HG03139 (cell line): Measurements from ENCODE around the gene AGPS.
"Not testable (repeated sequence)": the region's sequence is repeated elsewhere in the genome, so short reads cannot be mapped to it uniquely, and the experiment has no call there.

Source experiments
- ATAC-seq: cut with Tn5 transposase; IDR thresholded peaks from one replicate; pipeline ENCODE4 v1.9.1; 2021; ENCODE audit not compliant: unreplicated experiment

The AGPS gene

DNA sequence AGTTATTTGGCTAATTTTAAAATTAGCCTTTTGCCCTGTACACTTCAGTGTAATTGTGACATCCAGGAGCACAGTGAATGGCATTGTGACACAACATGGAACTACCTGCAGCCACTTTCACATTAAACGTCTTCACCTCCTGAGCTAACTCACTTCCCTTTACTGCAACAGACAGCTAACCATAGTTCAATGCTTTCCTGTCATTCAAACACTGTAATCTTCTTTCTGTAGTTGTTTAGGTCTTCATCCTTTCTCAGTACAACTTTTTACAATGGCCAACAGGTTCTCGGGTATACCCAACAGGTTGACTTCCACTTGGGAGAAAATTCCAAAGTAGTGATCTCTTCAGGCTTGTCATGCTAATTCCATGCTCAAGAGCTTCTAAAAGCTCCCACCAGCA lies 8.6 kb upstream of the AGPS start:
- ATAC-seq, result no peak

DNA sequence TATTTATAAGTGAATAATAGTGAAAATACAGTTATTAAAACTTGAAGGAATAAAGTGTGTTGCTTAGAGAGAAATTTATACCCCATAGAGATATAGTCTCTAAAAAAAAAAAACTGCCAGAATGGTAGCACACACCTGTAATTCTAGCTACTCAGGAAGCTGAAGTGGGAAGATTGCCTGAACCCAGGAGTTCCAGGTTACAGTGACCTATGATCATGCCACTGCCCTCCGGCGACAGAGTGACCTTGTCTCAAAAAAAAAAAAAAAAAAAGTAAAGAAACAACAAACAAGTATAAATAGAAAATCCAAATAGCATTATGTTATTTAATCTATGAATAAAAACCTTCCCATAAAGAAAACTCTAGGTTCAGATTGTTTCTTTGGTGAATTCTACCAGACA lies 7.4 kb upstream of the AGPS start:
- ATAC-seq, result no peak

DNA sequence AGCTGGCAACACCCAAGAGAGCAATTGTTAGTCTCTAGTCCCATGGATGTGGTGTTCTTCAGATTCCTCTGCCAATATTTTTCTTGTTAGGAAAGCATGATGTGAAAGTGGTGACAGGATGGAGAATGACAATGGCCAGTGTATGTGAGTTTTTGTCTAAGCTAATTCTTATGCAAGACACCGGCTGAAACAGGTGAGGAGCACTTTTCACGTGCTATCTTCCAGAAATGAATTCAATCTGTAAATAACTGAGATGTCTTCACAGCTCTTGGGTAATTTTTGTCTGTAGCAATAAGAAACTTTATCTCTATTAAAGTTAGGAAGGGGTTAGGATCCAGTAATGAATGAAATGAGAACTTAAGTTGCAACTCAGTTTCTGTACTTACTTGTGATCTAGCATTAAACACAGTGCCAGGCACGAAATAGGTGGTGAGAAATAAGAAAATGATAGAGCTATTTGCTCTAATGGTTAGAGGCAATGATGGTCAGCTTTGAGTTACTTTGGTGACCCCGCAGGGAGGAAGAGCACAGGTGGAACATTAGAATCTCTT lies 676 bp upstream of the AGPS start:
- ATAC-seq, result no peak

DNA sequence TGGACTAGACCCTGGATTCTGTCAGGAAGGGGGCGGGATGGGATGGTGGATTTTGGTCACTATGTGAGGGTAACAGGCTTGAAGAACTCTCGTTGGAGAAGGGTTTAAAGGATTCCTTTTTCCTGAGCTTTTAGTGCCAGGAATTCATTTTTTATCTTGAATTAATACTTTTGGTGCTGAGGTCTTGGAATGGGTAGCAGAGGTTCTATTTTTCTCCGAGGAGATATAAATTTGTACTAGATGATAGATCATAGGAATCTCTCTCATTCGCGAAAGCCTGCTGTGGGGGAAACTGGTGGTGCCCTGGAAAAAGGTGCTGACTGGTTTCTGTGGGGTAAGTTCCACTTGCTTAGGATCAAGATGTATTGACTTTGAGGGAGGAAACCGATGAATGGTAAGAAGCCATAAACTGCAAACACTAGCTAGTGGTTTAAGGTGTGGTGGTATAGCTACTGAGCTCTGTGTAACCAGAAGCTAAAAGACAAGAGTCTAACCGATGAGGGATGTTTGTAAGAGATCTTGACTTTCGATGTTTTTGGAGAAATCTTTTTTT lies 706 bp downstream of the AGPS start:
- no peak for ATAC-seq

DNA sequence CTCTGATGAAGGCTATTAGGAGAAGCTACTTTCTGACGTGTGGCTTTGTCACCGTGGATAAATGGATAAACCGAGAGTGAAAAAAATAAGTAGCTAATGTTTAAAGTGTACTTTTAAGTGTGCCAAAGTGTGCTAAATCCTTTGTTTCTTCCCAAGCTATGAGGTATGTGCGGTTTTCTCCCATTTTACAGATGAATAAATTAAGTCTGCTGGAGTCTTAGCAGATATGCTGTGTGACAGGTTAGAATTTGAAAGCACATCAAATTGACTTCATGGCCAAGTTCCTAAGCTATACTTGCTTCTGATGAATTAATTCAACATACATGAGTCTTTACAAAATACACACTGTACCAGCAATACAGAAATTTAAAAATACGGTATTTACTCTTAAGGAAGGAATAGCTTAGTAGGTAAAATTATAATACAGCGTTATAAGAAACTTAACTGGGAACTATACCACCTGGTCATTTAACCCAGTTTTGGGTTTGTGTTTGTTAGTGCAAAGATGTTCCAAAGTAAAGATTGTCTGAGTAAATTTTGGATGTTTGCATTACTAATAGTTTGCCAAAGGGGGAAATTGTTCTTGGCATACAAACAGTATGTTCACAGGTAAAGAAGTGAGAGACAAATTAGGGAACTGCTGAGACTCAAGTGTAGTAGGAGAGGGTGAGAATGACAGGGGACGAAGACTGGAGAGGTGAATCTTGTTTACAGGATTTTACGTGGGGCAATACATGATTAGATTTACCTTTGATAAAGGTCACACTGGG lies 1.4 kb downstream of the AGPS start:
- no peak for ATAC-seq

DNA sequence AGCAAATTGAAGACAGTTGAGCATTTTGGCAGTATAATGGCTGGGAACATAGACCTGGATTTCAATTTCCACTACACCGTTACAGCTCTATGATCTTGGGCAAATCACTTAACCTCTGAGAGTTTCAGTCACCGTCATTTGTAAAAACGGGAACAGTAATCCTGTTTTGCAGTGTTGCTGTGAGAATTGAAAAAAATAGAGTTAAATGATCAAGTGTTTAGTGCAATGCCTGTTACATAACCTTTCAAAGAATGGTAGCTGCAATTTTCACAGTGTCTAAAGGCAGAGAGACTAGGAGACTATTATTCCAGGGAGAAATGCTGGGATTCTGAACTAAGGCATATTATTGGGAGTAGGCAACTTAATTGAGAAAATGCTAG lies 2.0 kb downstream of the AGPS start:
- no peak for ATAC-seq

DNA sequence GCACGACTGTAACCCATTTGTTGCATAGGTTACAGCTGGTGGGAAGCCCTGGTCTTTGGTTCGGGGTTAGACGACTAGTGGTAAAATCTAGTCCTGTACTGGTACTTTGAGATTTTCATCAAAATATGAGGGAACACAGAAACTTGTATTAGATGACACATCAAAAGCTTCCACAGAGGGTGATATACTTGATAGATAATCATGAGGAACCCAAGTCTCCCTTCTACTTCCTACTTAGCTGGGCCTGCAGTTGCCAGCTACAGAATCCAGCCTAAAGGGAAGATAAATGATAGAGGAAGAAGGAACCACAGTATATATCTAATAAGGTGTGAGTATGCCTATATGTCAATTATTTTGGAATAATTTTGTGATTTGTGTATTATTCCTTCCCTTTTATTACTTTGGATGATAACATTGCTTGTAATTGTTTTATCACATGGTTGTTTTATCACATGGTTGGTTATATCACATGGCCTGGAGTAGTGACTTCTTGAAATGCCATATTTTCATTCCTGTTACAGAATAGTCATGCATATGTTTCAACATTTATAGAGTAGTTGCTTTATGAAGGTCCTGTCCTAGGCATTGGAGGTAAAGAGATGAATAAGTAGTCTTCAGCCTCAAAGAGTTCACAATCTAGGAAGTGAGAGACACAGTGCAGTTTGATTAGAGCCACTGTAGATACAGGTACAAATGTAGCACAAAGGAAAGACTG lies 2.9 kb downstream of the AGPS start:
- no peak for ATAC-seq

DNA sequence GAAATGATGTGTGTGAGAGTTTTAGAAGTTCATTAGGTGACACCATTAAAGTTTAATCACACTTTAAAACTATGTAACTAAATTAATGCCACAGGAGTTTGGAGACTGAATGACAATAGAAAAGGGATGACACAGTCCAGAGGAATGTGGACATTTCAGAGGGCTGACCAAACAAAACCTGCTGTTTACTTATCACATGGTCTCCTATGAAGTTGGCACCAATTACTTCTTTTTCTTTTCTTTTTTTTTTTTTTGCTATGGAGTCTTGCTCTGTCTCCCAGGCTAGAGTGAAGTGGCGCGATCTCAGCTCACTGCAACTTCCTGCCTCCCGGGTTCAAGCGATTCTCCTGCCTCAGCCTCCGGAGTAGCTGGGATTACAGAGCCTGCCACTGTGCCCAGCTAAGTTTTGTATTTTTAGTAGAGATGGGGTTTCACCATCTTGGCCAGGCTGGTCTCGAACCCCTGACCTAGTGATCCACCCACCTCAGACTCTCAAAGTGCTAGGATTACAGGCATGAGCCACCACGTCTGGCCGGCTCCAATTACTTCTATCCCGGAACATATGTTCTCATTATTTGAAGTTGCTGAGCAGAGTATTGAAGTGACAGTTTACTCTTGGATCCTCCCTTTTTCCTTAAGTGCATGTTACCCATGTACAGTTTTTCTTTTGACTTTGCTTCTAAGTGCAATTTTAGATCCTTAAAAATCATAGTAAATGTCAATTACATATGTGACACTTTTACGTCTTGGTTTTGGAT lies 4.3 kb downstream of the AGPS start:
- no peak for ATAC-seq

DNA sequence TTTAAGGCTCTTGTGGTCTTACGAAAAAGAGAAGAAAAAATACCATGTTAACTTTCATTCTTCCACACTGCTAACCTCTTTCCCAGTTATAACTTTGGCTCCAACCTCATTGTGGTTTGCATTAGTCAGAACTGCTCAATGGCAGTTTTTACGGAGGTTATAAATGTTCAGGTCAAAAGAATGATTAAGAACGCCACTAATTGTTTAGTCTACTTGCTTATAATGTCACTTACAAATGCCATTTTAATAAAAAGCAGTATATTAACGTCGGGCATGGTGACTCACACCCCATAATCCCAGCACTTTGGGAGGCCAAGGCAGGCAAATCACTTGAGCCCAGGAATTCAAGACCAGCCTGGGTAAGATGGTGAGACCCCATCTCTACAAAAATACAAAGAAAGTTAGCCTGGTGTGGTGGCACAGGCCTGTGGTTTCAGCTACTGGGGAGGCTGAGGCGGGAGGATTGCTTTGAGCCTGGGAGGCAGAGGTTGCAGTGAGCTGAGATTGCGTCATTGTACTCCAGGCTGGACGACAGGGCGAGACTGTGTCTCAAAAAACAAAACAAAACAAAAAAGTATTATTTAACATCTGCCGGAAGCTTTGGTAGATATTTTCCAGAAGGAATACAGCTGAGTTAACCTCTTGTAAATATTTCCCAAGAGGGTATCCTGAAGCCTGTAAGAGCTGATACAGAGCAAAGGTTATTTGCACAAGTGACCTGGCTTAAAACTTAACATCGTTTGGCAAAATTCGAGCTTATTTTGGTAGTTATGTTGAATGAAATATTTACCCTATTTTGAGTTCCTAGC lies 5.1 kb downstream of the AGPS start:
- no peak for ATAC-seq

DNA sequence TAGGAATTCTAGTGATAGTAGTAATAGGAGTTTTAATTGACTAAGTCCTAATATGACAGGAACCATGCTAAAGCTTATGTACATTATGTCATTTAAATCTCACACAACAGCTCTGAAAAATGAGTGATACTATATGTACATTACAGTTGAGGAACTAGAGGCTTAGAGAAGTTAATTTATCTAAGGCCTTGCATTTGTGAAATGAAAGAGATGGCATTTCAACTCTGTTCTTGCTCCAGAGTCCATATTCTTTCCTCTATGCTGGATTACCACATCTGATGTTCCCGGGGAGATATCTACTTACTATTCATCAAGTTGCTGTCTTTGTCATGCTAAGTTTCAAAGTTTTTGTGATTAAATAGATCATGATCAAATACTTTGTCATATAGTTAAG lies 5.7 kb downstream of the AGPS start:
- ATAC-seq, result no peak

DNA sequence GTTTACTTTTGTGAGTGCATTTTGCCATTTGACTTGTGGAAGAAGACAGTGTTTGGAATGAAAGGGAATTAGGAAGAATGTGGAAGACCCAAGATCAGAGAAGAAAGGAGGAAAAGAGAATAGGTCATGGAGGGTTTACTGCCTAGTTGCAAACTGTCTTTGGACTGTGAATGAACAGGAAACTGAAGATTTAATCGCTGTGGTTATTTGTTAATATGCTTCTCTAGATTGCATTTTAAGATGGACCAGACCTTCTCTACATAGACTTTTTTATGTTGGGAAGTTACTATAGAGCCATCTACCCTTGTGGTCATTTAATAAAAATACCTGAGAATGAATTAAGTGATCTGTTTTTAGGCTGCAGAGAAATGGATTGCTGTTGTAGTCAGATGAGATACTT lies 6.2 kb downstream of the AGPS start:
- no peak for ATAC-seq

DNA sequence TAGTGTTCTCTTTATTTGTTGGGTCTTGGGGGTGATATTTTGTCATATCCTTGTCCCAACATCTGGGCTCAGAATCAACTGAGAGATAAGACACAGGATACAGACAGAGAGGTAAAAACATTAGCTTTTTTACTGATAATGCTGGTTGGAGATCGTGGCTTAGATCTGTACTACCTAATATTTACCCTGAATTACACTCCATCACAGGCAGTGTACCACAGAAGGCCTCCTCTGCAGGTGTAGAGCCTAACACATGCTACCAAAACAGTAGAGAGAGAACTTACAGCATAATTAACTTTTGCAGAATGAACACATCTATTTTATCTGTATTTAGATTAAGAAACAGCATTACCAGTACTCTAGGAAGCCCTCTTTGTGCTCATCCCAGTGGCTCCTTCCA lies 6.8 kb downstream of the AGPS start:
- ATAC-seq, result no peak

DNA sequence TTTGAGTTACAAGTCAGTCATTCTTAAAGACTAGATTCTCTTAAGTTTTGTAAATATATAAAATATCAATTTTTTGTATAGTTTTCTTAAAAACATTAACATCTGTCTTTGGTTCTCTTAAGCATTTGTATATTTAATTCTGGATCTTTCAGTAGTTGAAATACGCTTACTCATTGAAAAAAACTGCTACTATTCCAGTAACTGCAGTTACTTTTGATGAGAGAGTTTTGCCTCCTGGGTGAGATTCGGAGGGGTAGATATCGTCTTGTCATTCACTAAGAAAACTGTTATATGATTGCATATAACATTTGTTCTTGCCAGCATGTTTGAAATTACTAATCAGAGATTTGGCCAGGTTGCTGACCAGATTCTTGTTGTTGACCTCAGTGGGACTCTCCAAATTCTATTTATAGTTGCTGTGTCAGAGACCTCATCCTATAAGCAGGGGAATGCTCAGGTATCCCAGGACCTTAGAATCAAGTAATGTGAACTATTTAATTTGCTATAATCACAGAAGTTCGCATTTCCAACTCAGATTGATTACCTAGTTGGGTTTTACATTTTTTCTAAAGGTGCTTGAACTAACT lies 7.9 kb downstream of the AGPS start:
- no peak for ATAC-seq

DNA sequence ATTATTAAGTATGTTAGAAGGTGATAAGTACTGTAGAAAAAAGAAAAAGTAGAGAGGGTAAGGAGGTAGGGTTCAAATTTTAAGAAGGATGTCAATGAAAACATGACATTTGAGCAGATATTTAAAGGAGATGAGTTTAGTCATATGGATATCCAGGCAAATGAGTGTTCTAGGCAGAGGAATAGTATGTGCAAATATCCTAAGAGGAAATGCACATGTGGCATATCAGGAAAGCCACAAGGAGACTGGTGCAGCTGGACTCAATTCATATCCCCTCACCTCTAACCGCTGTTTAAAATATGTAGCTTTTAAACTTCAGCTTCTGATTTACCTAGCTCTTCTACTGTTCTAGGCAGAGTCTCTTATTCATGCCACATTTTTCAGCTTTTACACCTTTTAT lies 9.5 kb downstream of the AGPS start:
- no peak for ATAC-seq

DNA sequence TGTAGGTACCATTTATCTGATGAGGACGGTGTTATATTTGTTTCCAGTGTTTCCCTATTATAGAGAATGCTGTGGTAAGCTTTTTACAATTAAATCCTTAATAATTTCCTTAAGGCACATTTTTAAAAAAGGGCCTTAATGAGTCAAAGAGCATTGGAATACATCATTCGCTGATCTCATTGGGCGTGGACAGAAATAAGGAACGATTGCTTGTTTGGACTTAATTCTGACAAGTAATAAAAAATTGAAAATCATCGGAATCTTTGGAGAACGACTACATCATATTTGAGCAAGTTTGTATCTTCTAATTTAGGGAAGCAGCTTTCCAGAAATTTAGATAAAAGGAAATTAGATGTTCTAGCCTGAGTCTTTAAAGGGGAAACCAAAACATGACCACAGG lies 11.3 kb downstream of the AGPS start:
- ATAC-seq, result no peak

DNA sequence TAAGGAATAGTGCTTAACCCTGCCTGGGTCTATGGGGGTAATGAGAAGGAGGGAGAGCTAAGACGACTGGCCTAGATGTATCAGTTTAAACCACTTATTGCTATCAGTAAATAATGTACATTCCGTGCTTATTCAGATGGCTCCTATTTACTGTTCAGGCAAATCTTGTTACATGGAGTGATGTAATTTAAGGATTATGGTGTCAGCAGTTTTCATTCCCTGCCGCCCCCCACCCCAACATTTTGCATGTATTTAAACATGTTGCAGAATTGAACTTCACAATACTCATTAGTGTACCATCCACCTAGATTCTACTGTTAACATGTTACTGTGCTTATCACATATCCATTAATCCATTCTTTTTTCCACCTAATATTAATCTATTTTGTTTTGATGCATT lies 11.7 kb downstream of the AGPS start:
- no peak for ATAC-seq

DNA sequence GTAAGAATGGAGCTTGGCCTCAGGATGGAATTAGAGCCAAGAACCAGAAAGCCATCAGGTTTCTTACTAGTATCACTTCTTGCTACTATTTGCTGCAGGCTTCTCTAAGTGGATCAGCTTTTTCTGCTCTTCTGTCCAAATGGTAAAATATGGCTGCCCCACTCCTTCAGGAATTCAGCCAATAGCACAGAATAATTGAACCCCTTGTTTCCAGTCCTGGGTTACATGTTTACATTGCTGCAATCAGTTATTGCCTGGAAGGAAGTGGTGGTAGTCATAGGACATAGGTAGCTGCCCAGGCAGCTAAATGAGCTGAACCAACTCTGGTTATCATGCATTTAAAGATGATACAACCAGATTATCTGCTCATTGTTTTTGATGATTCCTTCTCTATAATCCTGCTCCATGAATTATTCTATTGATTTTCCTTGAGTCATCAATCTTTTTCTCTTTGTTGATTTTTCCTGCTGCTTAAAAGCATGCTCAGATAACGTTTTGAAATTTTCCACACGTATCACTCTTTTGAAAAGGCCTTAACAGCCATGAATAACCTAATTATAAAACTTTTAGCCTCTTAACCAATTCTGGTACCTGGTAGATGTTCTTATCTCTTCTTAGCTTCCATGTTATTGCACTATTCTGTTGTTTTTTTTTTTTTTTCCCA lies 12.6 kb downstream of the AGPS start:
- no peak for ATAC-seq

DNA sequence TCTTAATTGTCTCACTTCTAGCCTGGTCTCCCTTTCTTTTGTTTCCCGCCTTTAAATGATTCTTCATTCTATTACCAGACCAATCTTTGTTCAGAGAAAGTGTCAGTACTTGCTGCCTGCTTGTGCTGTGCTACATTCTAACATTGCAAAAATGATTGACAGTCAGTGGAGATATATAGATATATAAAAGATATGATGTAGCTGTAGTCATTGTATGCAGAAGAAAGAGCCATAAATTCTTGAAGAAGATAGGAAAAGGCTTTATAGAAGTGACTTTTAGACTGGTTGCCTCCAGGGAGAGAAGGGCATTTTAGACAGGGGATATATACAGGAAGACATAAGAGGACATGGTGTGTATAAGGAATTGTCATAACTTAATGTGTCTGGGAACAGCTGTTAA lies 13.6 kb downstream of the AGPS start:
- no peak for ATAC-seq

DNA sequence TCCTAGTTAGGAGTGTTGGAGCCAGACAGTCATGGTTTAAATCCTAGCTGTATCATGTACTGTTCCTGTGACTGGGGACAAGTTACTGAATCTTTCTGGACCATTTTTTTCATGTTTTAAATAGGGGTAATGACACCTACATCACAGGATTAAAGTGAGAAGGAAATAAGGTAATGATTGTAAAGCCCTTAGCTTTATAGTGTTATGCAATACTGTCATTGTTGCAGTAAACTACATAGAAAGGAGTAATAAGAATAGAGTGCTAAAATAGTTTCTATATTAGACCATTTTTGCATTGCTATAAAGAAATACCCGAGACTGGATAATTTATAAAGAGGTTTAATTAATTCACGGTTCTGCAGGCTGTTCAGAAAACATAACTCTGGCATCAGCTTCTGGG lies 14.5 kb downstream of the AGPS start:
- ATAC-seq, result no peak

DNA sequence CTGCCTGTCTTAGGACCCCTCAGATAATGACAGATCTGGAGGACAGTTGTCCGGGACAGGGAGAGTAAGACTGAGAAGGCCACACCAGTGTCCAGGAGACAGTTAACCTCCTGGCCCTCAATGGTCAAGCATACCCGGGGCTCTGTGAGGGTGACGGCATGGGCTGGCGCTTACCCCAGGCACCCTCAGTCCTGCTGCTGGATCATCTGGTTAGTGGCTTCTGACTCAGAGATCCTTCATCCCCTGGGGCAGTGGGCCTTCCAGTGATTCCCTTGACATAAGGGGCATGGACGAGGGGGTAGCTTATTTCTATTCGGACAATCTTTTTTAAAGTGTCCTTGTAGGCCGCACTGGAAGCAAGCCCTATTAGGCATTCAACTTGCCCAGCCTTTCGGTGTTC lies 18.1 kb downstream of the AGPS start:
- ATAC-seq, result not testable (repeated sequence)
